ENCODE results near the gene NFATC1.
"Not testable (repeated sequence)": the region's sequence is repeated elsewhere in the genome, so short reads cannot be mapped to it uniquely, and the experiment has no call there.

NFATC1 gene

DNA sequence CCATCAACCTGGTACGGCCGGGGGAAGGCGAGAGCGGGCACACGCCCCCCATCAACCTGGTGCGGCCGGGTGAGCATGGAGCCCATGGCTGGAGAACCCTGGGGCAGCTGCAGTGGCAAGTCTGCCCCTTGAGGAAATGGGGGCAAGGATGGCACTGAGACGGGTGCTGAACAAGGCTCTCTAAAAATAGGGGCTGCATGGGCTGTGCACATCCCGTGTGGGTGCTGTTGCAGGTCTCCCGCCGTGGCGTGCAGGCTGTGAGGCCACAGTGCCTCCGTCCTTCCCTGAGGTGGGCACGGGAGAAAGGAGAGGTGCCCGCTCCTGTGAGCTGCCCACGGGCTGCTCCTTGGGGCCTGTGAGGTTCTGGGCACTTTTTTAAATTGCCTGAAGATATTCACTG lies 99.2 kb downstream of the NFATC1 start:
- DNase-seq, result no peak

DNA sequence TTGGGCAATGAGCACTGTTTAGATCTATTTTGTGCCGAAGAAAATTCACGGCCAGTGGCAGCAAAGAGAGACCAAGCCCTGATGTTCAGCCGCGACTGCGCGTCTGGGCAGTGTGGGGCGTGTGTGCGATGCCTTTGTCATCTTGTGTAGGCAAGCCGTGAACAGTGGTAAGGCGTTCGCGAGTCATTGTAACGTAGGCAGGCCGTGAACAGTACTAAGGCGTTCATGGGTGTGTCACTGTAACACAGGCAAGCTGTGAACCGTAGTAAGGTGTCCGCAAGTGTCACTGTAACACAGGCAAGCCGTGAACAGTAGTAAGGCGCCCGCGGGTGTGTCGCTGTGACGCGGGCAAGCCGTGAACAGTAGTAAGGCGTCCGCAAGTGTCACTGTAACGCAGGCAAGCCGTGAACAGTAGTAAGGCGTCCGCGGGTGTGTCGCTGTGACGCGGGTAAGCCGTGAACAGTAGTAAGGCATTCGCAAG lies 99.9 kb downstream of the NFATC1 start:
- no peak for DNase-seq

DNA sequence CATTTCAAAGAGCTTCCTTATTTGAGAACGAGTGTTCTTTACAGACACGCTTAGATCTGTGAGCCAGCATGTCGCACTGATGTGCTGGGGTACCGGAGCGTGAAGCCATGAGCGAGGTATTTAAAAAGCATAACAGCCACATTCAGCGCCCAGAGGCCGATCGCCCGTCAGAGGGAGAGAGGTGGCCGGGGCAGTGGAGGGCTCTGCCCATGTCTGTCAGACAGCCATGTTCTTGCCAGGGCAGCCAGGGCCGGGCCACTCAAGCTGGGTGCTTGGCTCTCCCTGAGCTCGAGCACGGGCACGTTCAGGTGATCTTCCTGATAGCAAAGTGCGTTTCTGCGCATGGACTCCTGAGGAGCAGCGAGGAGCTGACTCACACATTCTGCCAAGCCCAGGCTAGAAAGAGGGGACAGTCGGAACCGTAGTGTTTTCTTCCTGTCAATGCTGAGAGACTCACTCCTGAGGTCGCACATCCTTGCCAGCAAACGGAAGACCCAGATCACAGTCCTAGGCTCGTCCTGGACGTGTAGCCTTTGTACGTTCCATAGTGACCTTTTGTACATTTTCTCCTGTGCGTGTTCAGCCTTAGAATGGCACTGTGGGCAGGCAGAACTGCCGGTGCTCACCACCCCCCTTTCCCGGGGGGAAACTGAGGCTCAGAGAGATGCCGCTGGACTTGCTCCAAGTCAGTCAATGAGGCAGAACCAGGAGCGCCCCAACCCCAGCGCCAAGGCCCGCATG lies 100.7 kb downstream of the NFATC1 start:
- no peak for DNase-seq

DNA sequence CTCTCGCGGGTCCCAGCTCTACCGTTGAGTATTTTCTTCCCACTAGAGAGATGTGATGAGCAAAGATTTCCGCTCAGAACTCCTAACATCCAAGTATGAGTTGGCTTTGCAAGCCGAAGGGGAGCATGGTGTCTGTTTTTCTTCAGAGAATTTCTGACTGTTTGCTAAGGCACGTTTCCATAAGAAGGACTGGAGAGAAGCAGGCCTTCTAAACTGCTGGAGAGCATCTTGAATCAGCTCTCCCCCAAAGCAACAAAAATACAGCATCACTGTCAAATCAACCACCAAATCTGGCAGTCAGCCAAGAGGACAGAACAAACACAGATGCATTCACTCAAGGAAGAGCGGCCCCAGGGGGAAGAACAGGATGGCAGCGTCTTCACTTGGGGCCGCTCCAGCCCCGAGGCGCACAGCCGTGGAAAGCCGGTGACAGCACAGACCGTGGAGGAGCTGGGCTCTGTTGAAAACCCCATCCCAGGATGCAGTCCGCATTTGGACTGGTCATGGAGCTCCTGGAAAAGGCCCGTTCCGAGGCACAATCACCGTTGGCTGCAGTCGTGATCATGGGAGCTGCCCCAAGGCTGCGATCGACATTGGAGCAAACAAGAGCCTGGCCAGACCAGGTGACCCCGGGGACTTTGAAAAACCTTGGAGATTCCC lies 101.4 kb downstream of the NFATC1 start:
- peak; percentile 87 for DNase-seq

DNA sequence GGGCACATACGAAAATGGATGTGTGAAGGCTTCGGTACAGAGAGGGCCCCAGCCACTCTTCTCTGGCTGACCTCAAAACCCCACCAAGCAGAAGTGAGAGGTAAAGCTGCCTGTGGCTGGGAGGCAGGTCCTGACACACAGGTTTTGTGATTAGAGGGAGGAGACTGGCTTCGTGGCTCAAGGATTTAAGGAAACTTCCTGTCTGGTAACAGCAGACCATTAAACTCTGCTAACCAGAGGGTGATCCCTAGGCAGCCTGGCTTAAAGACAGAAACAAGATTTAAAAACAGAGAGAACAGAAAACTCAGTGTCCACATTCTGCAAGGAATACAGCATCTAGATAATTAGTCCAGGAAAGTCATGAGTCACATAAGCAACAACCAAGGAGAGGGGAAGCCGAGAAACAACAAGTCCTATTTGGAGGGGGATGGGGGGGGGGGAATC lies 101.9 kb downstream of the NFATC1 start:
- no peak for DNase-seq

DNA sequence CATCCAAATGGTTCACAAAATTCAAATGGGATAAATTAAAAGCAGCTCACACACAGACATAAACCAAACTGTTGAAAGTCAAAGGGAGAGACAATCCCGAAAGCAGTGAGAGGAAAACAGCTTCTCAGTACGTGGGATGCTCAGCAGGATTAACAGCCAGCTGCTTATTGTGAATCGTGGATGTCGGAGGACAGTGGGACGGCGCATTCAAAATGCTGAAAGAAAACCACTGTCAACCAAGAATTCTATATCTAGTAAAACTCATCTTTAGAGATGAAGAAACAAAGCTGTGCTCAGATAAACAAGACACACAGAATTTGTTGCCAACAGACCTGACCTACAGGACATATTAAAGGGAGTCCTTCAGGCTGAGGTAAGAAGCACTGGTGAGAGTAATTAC lies 102.9 kb downstream of the NFATC1 start:
- no peak for DNase-seq

DNA sequence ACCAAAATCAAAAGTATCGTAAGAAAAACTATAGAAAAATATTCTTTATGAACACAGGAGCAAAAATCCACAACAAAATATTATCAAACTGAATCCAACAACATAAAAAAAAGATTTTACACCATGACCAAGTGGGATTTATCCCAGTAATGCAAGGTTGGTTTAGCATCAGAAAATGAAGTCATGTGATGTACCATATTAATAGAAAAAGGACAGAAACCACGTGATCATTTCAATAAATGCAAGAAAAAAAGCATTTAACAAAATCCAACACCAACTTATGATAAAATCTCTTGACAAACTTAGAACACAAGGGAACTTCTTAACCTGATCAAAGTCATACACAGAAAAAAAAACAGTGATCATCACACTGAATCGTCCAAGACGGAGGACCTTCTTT lies 105.3 kb downstream of the NFATC1 start:
- DNase-seq, result no peak

DNA sequence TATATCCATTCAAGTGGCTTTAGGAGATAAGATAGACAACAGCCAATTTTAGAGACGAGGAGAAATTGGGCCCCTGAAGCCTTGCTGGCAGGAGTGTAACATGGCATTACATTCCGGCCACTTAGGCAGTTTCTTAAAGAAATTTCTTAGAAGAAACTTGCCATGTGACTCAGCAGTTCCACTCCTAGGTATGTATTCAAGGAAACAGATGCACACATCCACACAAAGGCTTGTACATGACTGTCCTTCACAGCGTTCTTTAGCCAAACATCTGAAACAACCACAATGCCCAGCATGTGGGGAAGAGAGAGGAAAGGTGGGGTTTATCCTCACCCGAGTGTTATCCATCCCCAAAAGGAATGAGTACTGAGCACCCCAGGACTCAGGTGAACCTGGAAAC lies 107.1 kb downstream of the NFATC1 start:
- DNase-seq, result no peak

DNA sequence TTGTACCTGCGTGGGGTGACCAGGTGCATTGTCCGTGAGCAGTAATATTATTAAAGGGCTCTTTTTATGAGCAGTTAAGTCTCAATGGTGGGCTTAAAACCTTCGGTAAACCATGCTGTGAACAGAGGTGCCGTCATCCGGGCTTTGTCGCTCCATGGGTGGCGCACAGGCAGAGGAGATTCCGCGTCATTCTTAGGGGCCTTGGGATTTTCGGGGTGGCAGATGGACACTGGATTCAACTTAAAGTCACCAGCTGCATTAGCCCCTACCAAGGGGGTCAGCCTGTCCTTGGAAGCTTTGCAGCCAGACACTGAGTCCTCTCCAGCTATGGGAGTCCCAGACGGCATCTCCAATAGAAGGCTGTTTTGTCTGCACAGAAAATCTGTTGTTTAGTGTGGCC lies 107.7 kb downstream of the NFATC1 start:
- no peak for DNase-seq

DNA sequence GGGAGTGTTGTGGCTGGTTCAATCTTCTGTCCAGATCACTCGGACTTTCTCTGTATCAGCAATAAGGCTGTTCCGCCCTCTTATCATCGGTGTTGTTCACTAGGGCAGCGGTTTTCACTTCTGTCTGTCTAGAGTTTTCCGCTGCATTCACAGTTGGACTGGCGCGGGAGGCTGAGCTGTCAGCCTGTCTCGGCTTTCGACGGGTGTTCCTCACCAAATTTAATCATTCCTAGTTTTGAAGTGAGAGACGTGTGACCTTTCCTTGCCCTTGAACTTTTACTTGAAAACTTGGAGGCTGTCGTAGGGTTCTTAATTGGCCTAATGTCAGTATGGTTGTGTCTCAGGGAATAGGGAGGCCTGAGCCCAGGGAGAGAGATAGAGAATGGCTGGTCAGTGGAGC lies 108.3 kb downstream of the NFATC1 start:
- DNase-seq, result no peak

DNA sequence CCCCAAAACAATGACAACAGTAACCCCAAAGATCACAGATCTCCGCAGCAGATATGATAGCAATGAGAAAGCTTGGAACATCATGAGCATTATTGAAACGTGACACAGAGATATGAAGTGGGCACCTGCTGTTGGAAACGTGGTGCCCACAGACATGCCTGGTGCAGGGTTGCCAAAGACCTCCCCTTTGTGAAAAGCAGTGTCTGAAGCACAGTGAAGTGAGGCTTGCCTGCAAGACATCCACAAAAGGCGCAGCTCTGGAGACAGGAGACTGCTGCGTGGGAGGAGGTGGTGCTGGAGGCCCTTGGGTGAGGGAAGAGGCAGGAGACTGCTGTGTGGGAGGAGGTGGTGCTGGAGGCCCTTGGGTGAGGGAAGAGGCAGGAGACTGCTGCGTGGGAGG lies 108.8 kb downstream of the NFATC1 start:
- DNase-seq, result not testable (repeated sequence)

DNA sequence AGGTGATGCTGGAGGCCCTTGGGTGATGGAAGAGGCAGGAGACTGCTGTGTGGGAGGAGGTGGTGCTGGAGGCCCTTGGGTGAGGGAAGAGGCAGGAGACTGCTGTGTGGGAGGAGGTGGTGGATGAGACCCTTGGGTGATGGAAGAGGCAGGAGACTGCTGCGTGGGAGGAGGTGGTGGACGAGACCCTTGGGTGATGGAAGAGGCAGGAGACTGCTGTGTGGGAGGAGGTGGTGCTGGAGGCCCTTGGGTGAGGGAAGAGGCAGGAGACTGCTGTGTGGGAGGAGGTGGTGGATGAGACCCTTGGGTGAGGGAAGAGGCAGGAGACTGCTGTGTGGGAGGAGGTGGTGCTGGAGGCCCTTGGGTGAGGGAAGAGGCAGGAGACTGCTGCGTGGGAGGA lies 109.7 kb downstream of the NFATC1 start:
- not testable (repeated sequence) for DNase-seq

DNA sequence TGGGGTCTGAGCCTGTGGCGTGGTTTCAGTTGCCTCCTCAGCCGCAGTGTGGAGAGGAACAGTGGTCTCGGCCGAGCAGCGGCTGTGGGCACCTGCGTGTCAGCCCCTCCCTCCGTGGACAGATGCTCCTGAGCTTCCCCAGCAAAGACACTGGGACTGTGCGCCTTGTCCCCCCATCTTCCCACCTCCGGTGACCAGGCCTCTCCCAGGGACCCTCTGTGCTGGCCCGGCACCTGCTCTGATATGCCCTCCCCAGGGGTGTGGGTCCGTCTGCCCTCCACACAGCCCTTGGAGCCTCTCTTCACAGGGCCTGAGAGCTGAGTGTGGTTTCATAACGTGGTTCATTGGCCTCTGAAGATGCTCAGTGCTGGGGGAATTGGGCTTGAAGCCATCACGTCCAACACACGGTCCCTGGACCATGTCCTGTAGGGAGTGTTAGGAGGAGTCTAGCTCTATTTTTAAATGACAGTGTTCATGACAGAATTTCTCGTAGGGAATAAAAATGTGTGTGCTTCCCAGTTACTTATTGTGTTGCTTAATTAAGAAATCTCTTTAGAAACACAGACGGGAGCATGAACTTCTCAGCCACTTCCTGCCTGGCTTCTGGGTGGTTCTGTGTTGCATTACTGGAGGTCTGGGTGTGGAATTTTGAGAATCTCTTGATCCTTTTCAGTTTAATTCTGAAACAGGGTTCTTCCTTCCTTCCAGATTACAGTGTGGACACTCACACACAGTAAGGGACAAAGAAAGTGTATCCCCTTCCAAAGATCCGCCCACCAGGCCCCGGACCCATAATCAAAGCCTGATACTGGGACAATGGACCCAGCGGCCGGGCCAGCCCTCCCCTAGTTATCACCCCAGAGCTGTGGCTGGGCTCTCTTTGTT lies 110.7 kb downstream of the NFATC1 start:
- no peak for DNase-seq

DNA sequence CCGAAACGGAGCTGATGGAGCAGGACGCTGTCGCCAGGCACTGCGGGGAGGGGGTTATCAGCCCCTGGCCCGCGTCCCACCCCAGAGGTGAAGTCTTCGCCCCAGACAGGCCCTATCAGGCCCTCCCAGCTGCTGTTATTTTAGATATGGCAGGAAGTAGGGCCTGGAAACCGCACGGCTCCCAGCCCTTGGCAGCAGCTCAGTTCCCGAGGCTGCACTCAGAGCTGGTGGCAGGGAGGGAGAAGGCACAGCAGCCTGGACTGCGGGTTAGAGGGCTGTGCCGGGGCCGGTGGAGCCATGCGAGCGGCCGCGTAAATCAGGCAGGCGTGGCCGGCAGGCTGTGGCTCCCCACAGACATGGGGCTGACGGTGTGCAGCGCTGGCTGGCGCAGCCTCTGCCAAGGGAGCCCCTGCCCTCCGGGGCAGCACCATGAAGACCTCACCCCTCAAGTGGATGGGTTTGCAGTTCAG lies 111.4 kb downstream of the NFATC1 start:
- DNase-seq, result no peak

DNA sequence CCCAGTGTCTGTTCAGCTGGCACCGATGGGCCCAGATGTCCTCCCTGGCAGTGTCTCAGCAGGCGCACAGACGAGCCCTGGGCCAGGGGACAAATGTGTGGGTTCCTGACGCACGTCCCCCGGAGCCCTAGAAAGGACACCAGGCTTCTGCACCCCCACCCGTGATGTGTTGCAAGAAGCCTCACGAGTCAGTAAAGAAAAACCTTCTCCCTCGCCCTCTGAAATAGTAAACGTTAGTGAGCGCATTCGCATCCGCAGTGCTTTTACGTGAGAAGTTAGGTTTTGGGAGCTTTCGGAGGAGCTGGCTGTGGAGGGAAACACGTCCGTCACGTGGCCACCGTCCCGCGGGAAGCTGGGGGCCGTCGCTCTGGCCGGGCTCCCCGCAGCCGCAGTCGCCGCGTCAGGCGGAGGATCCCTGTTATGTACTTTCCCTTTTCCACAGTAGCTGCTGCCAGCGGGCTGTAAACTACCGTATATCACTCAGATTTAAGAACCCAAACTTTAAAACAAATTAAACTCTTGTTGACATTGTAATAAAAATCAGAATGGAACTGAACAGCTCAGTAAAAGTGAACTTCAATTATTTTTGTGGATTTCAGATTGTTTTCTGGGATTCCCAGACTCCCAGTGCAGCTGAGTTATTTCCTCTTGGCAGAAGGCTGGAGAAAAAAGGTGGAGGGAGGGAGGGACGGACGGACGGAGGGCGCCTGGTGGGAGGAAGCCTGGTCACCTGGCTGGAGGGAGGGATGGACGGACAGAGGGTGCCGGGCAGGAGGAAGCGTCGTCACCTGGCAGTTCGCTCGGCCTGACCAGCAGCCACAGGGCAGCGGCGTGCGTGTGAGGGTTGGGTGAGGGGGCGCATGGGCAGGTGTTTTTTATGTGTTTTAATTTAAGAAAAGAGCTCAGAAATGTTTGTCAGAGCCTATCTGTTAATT lies 112.1 kb downstream of the NFATC1 start:
- DNase-seq, result no peak

DNA sequence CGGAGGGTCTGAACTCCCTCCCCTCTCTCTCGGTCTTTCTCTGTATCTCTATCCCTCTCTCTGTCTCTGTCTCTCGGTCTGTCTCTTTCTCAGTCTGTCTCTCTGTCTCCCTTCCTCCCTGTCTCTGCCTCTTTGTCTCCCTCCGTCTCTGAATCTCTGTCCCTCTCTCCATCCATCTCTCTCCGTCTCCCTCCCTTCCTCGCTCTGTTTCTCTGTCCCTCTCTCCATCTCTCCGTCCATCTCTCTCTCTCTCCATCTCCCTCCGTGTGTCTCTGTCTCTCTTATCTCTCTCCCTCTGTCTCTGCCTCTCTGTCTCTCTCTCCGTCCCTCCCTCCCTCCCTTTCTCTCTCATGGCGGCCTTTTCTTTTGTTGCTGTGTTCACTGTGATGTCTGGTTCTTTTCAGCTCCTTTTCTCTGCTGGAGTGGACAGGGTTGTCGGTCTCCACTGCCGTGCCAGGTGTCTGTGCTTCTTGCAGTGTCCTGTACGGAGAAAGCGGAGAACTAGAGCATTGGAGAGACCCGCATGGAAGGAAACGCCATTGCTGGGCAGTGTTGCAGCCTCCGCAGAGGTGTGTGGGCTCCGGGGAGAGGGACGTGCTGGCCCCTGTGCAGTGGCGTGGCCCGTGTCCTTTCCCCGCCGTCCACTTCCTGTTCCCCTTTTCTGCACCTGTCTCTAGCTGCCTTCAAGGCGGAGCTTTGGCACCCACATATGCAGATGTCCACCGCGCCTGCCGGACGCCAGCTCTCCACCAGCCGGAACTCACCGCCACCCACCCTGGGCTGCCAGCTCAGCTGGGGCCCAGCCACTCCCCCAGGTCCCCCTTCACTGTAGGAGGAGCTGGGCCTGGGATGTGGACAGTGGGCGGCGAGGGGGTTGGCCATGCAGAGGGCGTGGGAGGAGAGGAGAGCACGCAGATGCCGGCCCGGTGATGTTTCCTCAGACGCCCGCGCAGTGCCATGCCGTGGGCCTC lies 113.1 kb downstream of the NFATC1 start:
- no peak for DNase-seq

DNA sequence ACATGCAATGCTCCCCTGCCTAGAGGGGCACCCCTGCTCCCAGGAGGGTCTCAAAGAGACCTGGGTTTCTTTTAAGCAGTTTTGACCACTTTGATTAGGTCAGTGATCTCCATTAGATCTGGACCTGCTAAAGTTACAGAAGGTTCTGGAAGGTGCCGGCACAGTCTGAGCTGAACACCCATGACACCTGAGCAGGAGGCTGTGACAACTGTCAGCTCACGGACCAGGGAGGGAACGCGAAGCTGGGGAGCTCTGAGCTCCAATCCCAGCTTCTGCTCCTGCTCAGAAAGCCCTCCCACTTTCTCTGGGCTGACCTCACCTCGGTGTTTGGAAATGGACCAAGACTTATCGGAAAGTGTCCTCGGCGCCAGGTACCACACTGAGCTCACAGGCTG lies 113.8 kb downstream of the NFATC1 start:
- no peak for DNase-seq

DNA sequence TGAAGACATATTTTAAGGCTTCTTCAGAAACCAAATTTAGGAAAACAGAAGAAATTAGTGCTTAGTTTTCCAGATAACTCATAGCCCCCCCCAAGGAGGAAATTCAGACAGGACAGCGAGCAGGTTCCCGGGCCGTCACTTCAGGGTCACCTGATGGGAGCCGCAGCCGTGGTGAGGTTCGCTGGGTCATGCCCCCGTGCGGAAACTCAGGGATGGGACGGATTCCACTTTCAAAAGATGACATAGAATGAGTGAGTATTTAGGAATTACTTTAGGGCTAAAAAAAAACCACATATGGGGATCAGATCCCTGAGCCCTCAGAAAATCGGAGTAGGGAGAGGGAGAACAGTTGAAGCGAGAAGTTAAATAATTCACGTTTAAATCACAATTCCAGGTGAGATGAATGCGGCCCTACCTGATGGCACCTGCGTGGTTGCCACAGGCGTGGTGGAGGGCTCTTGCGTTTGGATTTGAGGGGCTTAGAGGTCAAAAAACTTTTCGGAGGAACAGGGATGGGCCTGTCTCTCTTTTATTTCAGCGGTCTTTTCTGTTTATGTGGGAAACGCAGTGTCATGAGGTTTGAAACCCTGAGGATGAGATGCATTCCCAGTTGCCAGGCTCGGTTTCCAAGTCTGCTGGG lies 114.4 kb downstream of the NFATC1 start:
- DNase-seq, result no peak

DNA sequence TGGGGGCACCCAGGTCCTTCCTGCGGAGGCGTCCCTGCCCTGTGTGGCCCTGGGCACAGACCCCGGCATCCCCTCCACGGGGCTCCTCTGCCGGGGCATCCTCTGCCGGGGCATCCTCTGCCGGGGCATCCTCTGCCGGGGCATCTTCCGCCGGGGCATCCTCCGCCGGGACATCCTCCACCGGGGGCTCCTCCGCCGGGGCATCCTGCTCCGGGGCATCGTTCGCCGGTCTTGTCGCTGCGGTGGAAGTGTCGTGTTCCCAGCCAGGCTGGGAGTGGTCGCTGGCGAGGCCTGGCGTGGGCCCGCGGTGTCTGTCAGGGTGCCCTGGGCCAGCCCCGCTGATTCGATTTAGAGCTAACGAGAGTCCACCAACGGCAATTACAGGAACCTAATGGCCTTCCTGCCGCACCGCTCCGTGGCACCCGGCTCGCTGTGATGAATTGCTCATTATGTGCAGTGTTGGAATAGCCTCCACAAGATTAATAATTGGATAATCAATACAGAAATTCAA lies 115.1 kb downstream of the NFATC1 start:
- no peak for DNase-seq

DNA sequence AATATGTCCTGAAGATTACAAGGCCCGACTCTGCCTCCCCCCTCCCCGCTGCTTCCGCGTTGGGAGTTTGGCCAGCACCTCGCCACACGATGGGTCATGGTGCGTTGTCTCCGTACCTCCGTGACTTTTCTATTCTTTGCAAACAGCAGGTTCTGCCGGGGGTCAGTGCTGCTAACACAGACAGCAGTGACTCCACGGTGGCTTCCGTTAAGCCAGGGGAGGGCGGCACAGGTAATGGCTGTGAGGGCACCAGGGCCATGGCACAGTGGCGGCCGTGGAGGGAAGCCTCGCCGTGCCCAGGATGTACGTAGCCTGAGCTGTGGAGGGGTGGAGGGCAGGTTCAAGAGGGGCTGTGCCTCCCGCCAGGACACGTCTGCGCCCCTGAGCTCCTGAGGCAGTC lies 115.5 kb downstream of the NFATC1 start:
- no peak for DNase-seq
